ENCODE data around the gene ATP1A4. TPM values are rescaled to one million over a fixed set of nuclear protein-coding genes. Genes with fewer than 3 reads are reported as not detected.

Gene ATP1A4
- total and polyA plus RNA-seq, 2 of the 13 experiments (the other 11 are each of a cell fraction or from before 2014, with no cell fraction given), result not detected

GRCh38 chr1:160226623-160227022 is 75.2 kb downstream of the ATP1A4 start:
- H4K20me1 ChIP-seq (ENCODE audit: insufficient read depth, low read length), result no peaks in the 10 kb centered on the region
- ChIA-PET POLR2A (no interaction called here), CTCF (ENCODE audit: low intra/inter-chr PET ratio, low total read pairs) (no interaction called here)
- no peaks in the 10 kb centered on the region for H3K79me2 ChIP-seq (ENCODE audit: insufficient read depth, low read length)
- no TSS peak for BruUV-seq (replicated peaks)
- no peak for DNase-seq (ENCODE audit: low spot score)
- no peak for FAIRE-seq
- H3K9ac ChIP-seq (ENCODE audit: insufficient read depth, low read depth, low read length), result no peak overlapping the region
- 97% methylated on average over 2 of the region's 2 CpGs for WGBS (ENCODE audit: low lambda C conversion rate)
- intact Hi-C loops (cut with micrococcal nuclease; ENCODE audit: unreplicated experiment) (no loop called here), in situ Hi-C loops (cut with HindIII; ENCODE audit: extremely low pct_ligation_motif_present, low pct_unique_long_range_greater_than_20kb) (no loop called here)
- ATAC-seq, result no peak
- peaks cover 43 to 97% of the 10 kb centered on the region in 2 experiments for H3K36me3 ChIP-seq (replicated peaks in 1 of 2; ENCODE audit: control insufficient read depth in 1 of 2, insufficient read depth in 2 of 2, low read length in 2 of 2)
- H3K4me2 ChIP-seq (ENCODE audit: low read depth, low read length), result no peak overlapping the region
- H3K27me3 ChIP-seq (ENCODE audit: control insufficient read depth in 1 of 2, insufficient read depth in 2 of 2, low read length in 2 of 2), result no peaks in the 10 kb centered on the region
- H3K27ac ChIP-seq (ENCODE audit: extremely low read length, insufficient read depth, low read length), result no peak overlapping the region
- no peaks in the 10 kb centered on the region for H3K9me3 ChIP-seq (ENCODE audit: low read length)
- no peak overlapping the region for H3K4me3 ChIP-seq (replicated peaks in 1 of 3; ENCODE audit: insufficient read depth in 1 of 3, low read depth in 2 of 3, low read length in 3 of 3)
- H3K4me1 ChIP-seq (ENCODE audit: insufficient read depth, low read length), result no peaks in the 10 kb centered on the region
- H2AFZ ChIP-seq (ENCODE audit: low read length), result no peak overlapping the region
- no peak for TF ChIP-seq GMEB2 (CRISPR knock-in tag; IDR thresholded peaks at IDR 0.05; ENCODE audit: low read depth)
- TF ChIP-seq ZNF367 (CRISPR knock-in tag; IDR thresholded peaks at IDR 0.05; ENCODE audit: borderline replicate concordance), result no peak
- TF ChIP-seq AKNA (CRISPR knock-in tag; IDR thresholded peaks at IDR 0.05; ENCODE audit: borderline replicate concordance), result no peak
- TF ChIP-seq DDIT3 (CRISPR knock-in tag; IDR thresholded peaks at IDR 0.05), result no peak
- TF ChIP-seq PCBP1 (IDR thresholded peaks at IDR 0.05; ENCODE audit: borderline replicate concordance, low read depth, low read length), result no peak
- TF ChIP-seq E2F1 (CRISPR knock-in tag; IDR thresholded peaks at IDR 0.05), result no peak
- no peak for TF ChIP-seq LBX2 (CRISPR knock-in tag; IDR thresholded peaks at IDR 0.05; ENCODE audit: borderline replicate concordance)
- no peak for TF ChIP-seq SMAD1 (CRISPR knock-in tag; IDR thresholded peaks at IDR 0.05; ENCODE audit: borderline replicate concordance, low read depth)
- TF ChIP-seq CHCHD3 (CRISPR knock-in tag; IDR thresholded peaks at IDR 0.05), result no peak
- TF ChIP-seq SKI (IDR thresholded peaks at IDR 0.05; ENCODE audit: partially characterized antibody), result no peak
- TF ChIP-seq ZNF841 (CRISPR knock-in tag; IDR thresholded peaks at IDR 0.05; ENCODE audit: borderline replicate concordance), result no peak
- TF ChIP-seq KLF6 (CRISPR knock-in tag; IDR thresholded peaks at IDR 0.05), result no peak
- no peak for TF ChIP-seq ELF1 (CRISPR knock-in tag; IDR thresholded peaks at IDR 0.05)
- TF ChIP-seq IKZF4 (CRISPR knock-in tag; IDR thresholded peaks at IDR 0.05; ENCODE audit: borderline replicate concordance, low read depth, not compliant biosample characterization), result no peak
- TF ChIP-seq NFKBIZ (CRISPR knock-in tag; IDR thresholded peaks at IDR 0.05), result no peak
- no peak for TF ChIP-seq EED (CRISPR knock-in tag; IDR thresholded peaks at IDR 0.05)

Measured in HepG2 (cell line).